ENCODE results near the gene PRKCH.

The PRKCH gene

GRCh38 chr14:61491876-61492434, 170.6 kb downstream of the PRKCH start:
- no peak overlapping the region for H2BK120ac ChIP-seq (ENCODE audit: low read depth, low read length)
- H3K4me2 ChIP-seq (ENCODE audit: insufficient read depth, low read length, poor library complexity, severe bottlenecking) = no peak overlapping the region
- no peak overlapping the region for H3K18ac ChIP-seq (ENCODE audit: low read length)
- H3K9me3 ChIP-seq (replicated peaks in 1 of 2; ENCODE audit: control insufficient read depth in 2 of 2, insufficient read depth in 1 of 2, low read depth in 1 of 2, low read length in 2 of 2) = no peaks in the 10 kb centered on the region
- no peak overlapping the region for H2BK5ac ChIP-seq (ENCODE audit: low read length)
- H3K23ac ChIP-seq (ENCODE audit: low read depth, low read length, poor library complexity) = no peak overlapping the region
- H3K79me1 ChIP-seq (ENCODE audit: low read depth, low read length) = no peaks in the 10 kb centered on the region
- no peaks in the 10 kb centered on the region for H3K27me3 ChIP-seq (ENCODE audit: control insufficient read depth in 3 of 3, insufficient read depth in 3 of 3, low read depth in 1 of 3, low read length in 3 of 3)
- H3K4me3 ChIP-seq (ENCODE audit: low read length in 2 of 2) = no peak overlapping the region
- H4K91ac ChIP-seq (ENCODE audit: low read depth, low read length, poor library complexity) = no peak overlapping the region
- H2AFZ ChIP-seq (ENCODE audit: low read length) = no peak overlapping the region
- no peak overlapping the region for H3K9ac ChIP-seq (ENCODE audit: low read depth, low read length, poor library complexity)
- H3K4ac ChIP-seq (ENCODE audit: low read length) = no peak overlapping the region
- H2AK5ac ChIP-seq (ENCODE audit: low read depth, low read length) = no peak overlapping the region
- no peak overlapping the region for H4K8ac ChIP-seq (ENCODE audit: low read depth, low read length)
- WGBS, 2 donors (ENCODE audit: extremely low coverage in 2 of 2, insufficient read length in 2 of 2, insufficient replicate concordance in 1 of 2) = no CpG with 5 or more reads among the region's 5 CpGs
- peaks cover 7 to 17% of the 10 kb centered on the region in 2 donors for H3K4me1 ChIP-seq (ENCODE audit: control insufficient read depth in 2 of 2, insufficient read depth in 1 of 2, low read depth in 1 of 2, low read length in 2 of 2)
- H3K14ac ChIP-seq (ENCODE audit: low read length) = no peak overlapping the region
- H3K27ac ChIP-seq (replicated peaks; ENCODE audit: low read length) = no peak overlapping the region
- no peak overlapping the region for H2BK15ac ChIP-seq (ENCODE audit: low read length)
- no peaks in the 10 kb centered on the region for H3K36me3 ChIP-seq (replicated peaks in 1 of 2; ENCODE audit: control insufficient read depth in 2 of 2, insufficient read depth in 2 of 2, low read length in 2 of 2)
- no peak overlapping the region for H2BK12ac ChIP-seq (ENCODE audit: low read length)
- no peak for DNase-seq (ENCODE audit: low spot score)

GRCh38 chr14:61492474-61492873, 171.1 kb downstream of the PRKCH start:
- no peak overlapping the region for H4K91ac ChIP-seq (ENCODE audit: low read depth, low read length, poor library complexity)
- H3K4me3 ChIP-seq (ENCODE audit: low read length in 2 of 2) = no peak overlapping the region
- WGBS, 2 donors (ENCODE audit: extremely low coverage in 2 of 2, insufficient read length in 2 of 2, insufficient replicate concordance in 1 of 2) = no CpG with 5 or more reads among the region's 3 CpGs
- no peak overlapping the region for H3K27ac ChIP-seq (replicated peaks; ENCODE audit: low read length)
- no peak overlapping the region for H2BK120ac ChIP-seq (ENCODE audit: low read depth, low read length)
- no peaks in the 10 kb centered on the region for H3K36me3 ChIP-seq (replicated peaks in 1 of 2; ENCODE audit: control insufficient read depth in 2 of 2, insufficient read depth in 2 of 2, low read length in 2 of 2)
- no peak overlapping the region for H3K14ac ChIP-seq (ENCODE audit: low read length)
- peaks cover 7 to 17% of the 10 kb centered on the region in 2 donors for H3K4me1 ChIP-seq (ENCODE audit: control insufficient read depth in 2 of 2, insufficient read depth in 1 of 2, low read depth in 1 of 2, low read length in 2 of 2)
- no peak overlapping the region for H2BK5ac ChIP-seq (ENCODE audit: low read length)
- H2BK12ac ChIP-seq (ENCODE audit: low read length) = no peak overlapping the region
- H3K4ac ChIP-seq (ENCODE audit: low read length) = no peak overlapping the region
- no peak overlapping the region for H3K4me2 ChIP-seq (ENCODE audit: insufficient read depth, low read length, poor library complexity, severe bottlenecking)
- no peaks in the 10 kb centered on the region for H3K27me3 ChIP-seq (ENCODE audit: control insufficient read depth in 3 of 3, insufficient read depth in 3 of 3, low read depth in 1 of 3, low read length in 3 of 3)
- no peak overlapping the region for H2AFZ ChIP-seq (ENCODE audit: low read length)
- no peak overlapping the region for H3K18ac ChIP-seq (ENCODE audit: low read length)
- no peak overlapping the region for H3K9ac ChIP-seq (ENCODE audit: low read depth, low read length, poor library complexity)
- no peak for DNase-seq (ENCODE audit: low spot score)
- H2AK5ac ChIP-seq (ENCODE audit: low read depth, low read length) = no peak overlapping the region
- no peak overlapping the region for H4K8ac ChIP-seq (ENCODE audit: low read depth, low read length)
- no peak overlapping the region for H3K23ac ChIP-seq (ENCODE audit: low read depth, low read length, poor library complexity)
- H2BK15ac ChIP-seq (ENCODE audit: low read length) = no peak overlapping the region
- H3K79me1 ChIP-seq (ENCODE audit: low read depth, low read length) = no peaks in the 10 kb centered on the region
- no peaks in the 10 kb centered on the region for H3K9me3 ChIP-seq (replicated peaks in 1 of 2; ENCODE audit: control insufficient read depth in 2 of 2, insufficient read depth in 1 of 2, low read depth in 1 of 2, low read length in 2 of 2)

GRCh38 chr14:61493239-61493638, 171.9 kb downstream of the PRKCH start:
- no peak overlapping the region for H3K23ac ChIP-seq (ENCODE audit: low read depth, low read length, poor library complexity)

GRCh38 chr14:61494018-61494417, 172.6 kb downstream of the PRKCH start:
- Histone ChIP-seq H2BK5ac (ENCODE audit: low read length) (no peak overlapping the region), H3K4ac (ENCODE audit: low read length) (no peak overlapping the region), H3K4me2 (ENCODE audit: insufficient read depth, low read length, poor library complexity, severe bottlenecking) (no peak overlapping the region), H3K9ac (ENCODE audit: low read depth, low read length, poor library complexity) (no peak overlapping the region), H3K27ac (replicated peaks; ENCODE audit: low read length) (no peak overlapping the region), H3K9me3 (replicated peaks in 1 of 2; ENCODE audit: control insufficient read depth in 2 of 2, insufficient read depth in 1 of 2, low read depth in 1 of 2, low read length in 2 of 2) (no peaks in the 10 kb centered on the region), H2AK5ac (ENCODE audit: low read depth, low read length) (no peak overlapping the region), H3K14ac (ENCODE audit: low read length) (no peak overlapping the region), H2BK15ac (ENCODE audit: low read length) (no peak overlapping the region), H3K79me1 (ENCODE audit: low read depth, low read length) (no peaks in the 10 kb centered on the region), H3K23ac (ENCODE audit: low read depth, low read length, poor library complexity) (no peak overlapping the region), H3K18ac (ENCODE audit: low read length) (no peak overlapping the region), H2AFZ (ENCODE audit: low read length) (no peak overlapping the region), H4K91ac (ENCODE audit: low read depth, low read length, poor library complexity) (no peak overlapping the region), H2BK120ac (ENCODE audit: low read depth, low read length) (no peak overlapping the region), H3K36me3 (replicated peaks in 1 of 2; ENCODE audit: control insufficient read depth in 2 of 2, insufficient read depth in 2 of 2, low read length in 2 of 2) (no peaks in the 10 kb centered on the region), H3K4me1 (ENCODE audit: control insufficient read depth in 2 of 2, insufficient read depth in 1 of 2, low read depth in 1 of 2, low read length in 2 of 2) (peaks cover 9 to 15% of the 10 kb centered on the region in 2 donors), H3K4me3 (ENCODE audit: low read length in 2 of 2) (no peak overlapping the region), H4K8ac (ENCODE audit: low read depth, low read length) (no peak overlapping the region), H2BK12ac (ENCODE audit: low read length) (no peak overlapping the region), H3K27me3 (ENCODE audit: control insufficient read depth in 3 of 3, insufficient read depth in 3 of 3, low read depth in 1 of 3, low read length in 3 of 3) (no peaks in the 10 kb centered on the region)
- WGBS, 2 donors (ENCODE audit: extremely low coverage in 2 of 2, insufficient read length in 2 of 2, insufficient replicate concordance in 1 of 2) = no CpG with 5 or more reads among the region's 1 CpG
- no peak for DNase-seq (ENCODE audit: low spot score)

More at GRCh38 chr14:61493239-61493638, 171.9 kb downstream of the PRKCH start:
- no peak overlapping the region for H3K14ac ChIP-seq (ENCODE audit: low read length)
- H3K4me2 ChIP-seq (ENCODE audit: insufficient read depth, low read length, poor library complexity, severe bottlenecking) = no peak overlapping the region
- H4K91ac ChIP-seq (ENCODE audit: low read depth, low read length, poor library complexity) = no peak overlapping the region
- no peak overlapping the region for H2BK5ac ChIP-seq (ENCODE audit: low read length)
- WGBS, 2 donors (ENCODE audit: extremely low coverage in 2 of 2, insufficient read length in 2 of 2, insufficient replicate concordance in 1 of 2) = no CpG with 5 or more reads among the region's 3 CpGs
- H3K4me1 ChIP-seq (ENCODE audit: control insufficient read depth in 2 of 2, insufficient read depth in 1 of 2, low read depth in 1 of 2, low read length in 2 of 2) = peaks cover 7 to 17% of the 10 kb centered on the region in 2 donors
- no peak for DNase-seq (ENCODE audit: low spot score)
- H2AFZ ChIP-seq (ENCODE audit: low read length) = no peak overlapping the region
- H4K8ac ChIP-seq (ENCODE audit: low read depth, low read length) = no peak overlapping the region
- H2BK120ac ChIP-seq (ENCODE audit: low read depth, low read length) = no peak overlapping the region
- no peak overlapping the region for H3K4ac ChIP-seq (ENCODE audit: low read length)
- no peak overlapping the region for H2BK15ac ChIP-seq (ENCODE audit: low read length)
- H3K27me3 ChIP-seq (ENCODE audit: control insufficient read depth in 3 of 3, insufficient read depth in 3 of 3, low read depth in 1 of 3, low read length in 3 of 3) = no peaks in the 10 kb centered on the region
- no peak overlapping the region for H3K4me3 ChIP-seq (ENCODE audit: low read length in 2 of 2)
- H2BK12ac ChIP-seq (ENCODE audit: low read length) = no peak overlapping the region
- no peaks in the 10 kb centered on the region for H3K36me3 ChIP-seq (replicated peaks in 1 of 2; ENCODE audit: control insufficient read depth in 2 of 2, insufficient read depth in 2 of 2, low read length in 2 of 2)
- H3K27ac ChIP-seq (replicated peaks; ENCODE audit: low read length) = no peak overlapping the region
- H3K18ac ChIP-seq (ENCODE audit: low read length) = no peak overlapping the region
- H3K9me3 ChIP-seq (replicated peaks in 1 of 2; ENCODE audit: control insufficient read depth in 2 of 2, insufficient read depth in 1 of 2, low read depth in 1 of 2, low read length in 2 of 2) = no peaks in the 10 kb centered on the region
- no peak overlapping the region for H2AK5ac ChIP-seq (ENCODE audit: low read depth, low read length)
- H3K9ac ChIP-seq (ENCODE audit: low read depth, low read length, poor library complexity) = no peak overlapping the region
- H3K79me1 ChIP-seq (ENCODE audit: low read depth, low read length) = no peaks in the 10 kb centered on the region

Data from neuronal stem cell (in vitro differentiated cells).